ENCODE data around the gene TMEM201. TPM values are rescaled to one million over a fixed set of nuclear protein-coding genes. Genes with fewer than 3 reads are reported as not detected.

TMEM201 gene
- total and polyA plus RNA-seq, 2 of the 8 experiments (the other 6 are each of a cell fraction or from before 2014, with no cell fraction given) = 8.2 to 27.1 TPM

GRCh38 chr1:9604836-9605235 is 16.1 kb downstream of the TMEM201 start:
- Histone ChIP-seq H4K20me1 (replicated peaks in 1 of 2; ENCODE audit: control insufficient read depth in 1 of 2, insufficient read depth in 2 of 2, low read length in 2 of 2) (peaks cover 3 to 12% of the 10 kb centered on the region in 2 experiments), H2AFZ (ENCODE audit: low read length) (no peak overlapping the region), H3K18ac (ENCODE audit: extremely low read depth, low read length) (no peak overlapping the region), H3K4ac (replicated peaks; ENCODE audit: insufficient read length, low read depth, low read length) (no peak overlapping the region), H3K4me2 (ENCODE audit: insufficient read depth in 1 of 2, low read depth in 2 of 2, low read length in 2 of 2) (no peak overlapping the region), H3K4me1 (replicated peaks in 1 of 4; ENCODE audit: control insufficient read depth in 3 of 4, insufficient read depth in 4 of 4, low read length in 3 of 4) (no peaks in the 10 kb centered on the region; a peak in 1 of 7 replicates), H3K14ac (ENCODE audit: insufficient read length) (no peak overlapping the region), H3K79me1 (ENCODE audit: low read depth, low read length) (no peaks in the 10 kb centered on the region; the same call in 1 of the 2 replicates), H4K8ac (ENCODE audit: extremely low read depth, insufficient read depth, low read length) (no peak overlapping the region), H3K56ac (replicated peaks; ENCODE audit: insufficient read length, low read depth, low read length) (no peak overlapping the region), H2AK5ac (ENCODE audit: low read depth, low read length) (no peak overlapping the region), H3K27ac (ENCODE audit: low read depth, low read length) (no peak overlapping the region), H3K9ac (replicated peaks in 1 of 4; ENCODE audit: extremely low read depth in 1 of 4, low read depth in 3 of 4, low read length in 3 of 4) (no peak overlapping the region), H2BK5ac (ENCODE audit: low read depth, low read length) (no peak overlapping the region), H3K36me3 (ENCODE audit: control insufficient read depth in 2 of 4, insufficient read depth in 4 of 4, low read length in 3 of 4) (peaks cover 10 to 30% (median 16%) of the 10 kb centered on the region in 4 experiments; a peak in 7 of 8 replicates), H3K23ac (ENCODE audit: insufficient read length) (no peak overlapping the region), H4K91ac (replicated peaks; ENCODE audit: insufficient read length, low read length) (no peak overlapping the region), H3K79me2 (ENCODE audit: control insufficient read depth in 1 of 2, insufficient read depth in 2 of 2, low read length in 2 of 2) (no peaks in the 10 kb centered on the region), H2BK15ac (ENCODE audit: low read length) (no peak overlapping the region), H3K9me3 (ENCODE audit: insufficient read depth in 2 of 2, low read depth in 1 of 2, low read length in 1 of 2) (no peaks in the 10 kb centered on the region), H3K23me2 (ENCODE audit: low read depth, low read length) (no peaks in the 10 kb centered on the region), H2BK20ac (ENCODE audit: low read length) (no peak overlapping the region), H3K27me3 (replicated peaks in 1 of 4; ENCODE audit: control insufficient read depth in 3 of 4, extremely low read depth in 1 of 4, insufficient read depth in 3 of 4, low read length in 3 of 4) (no peaks in the 10 kb centered on the region), H2BK120ac (replicated peaks; ENCODE audit: low read depth, low read length) (no peak overlapping the region), H3K4me3 (ENCODE audit: extremely low read depth in 1 of 4, insufficient read depth in 2 of 4, low read depth in 3 of 4, low read length in 4 of 4) (no peak overlapping the region), H2BK12ac (ENCODE audit: low read depth, low read length) (no peak overlapping the region), H4K5ac (ENCODE audit: insufficient read length, low read depth, low read length) (no peak overlapping the region)
- FAIRE-seq (no peak), DNase-seq (ENCODE audit: low read depth in 1 of 2, low spot score in 2 of 2) (no peak)
- ChIA-PET CTCF (ENCODE audit: partially characterized antibody) (interaction anchor here (6.2 kb wide), 1 partner anchor 12 kb away, joined by 32 read pairs; no protein-coding TSS in a partner anchor), POLR2A (ENCODE audit: partially characterized antibody) (interaction anchor here (0.7 kb wide), 1 partner anchor 800 kb away, joined by 3 read pairs; no protein-coding TSS in a partner anchor)
- 95% methylated on average over 15 of the region's 15 CpGs; no CpG with 5 or more reads in 1 of the 2 experiments for WGBS, 2 experiments (ENCODE audit: extremely low coverage in 1 of 2, insufficient coverage in 1 of 2, insufficient read length in 1 of 2, insufficient replicate concordance in 2 of 2, low coverage in 1 of 2, low lambda C conversion rate in 2 of 2, missing lambda C conversion rate in 1 of 2)
- TF ChIP-seq HDAC2 (IDR thresholded peaks at IDR 0.05; ENCODE audit: borderline replicate concordance in 1 of 2, low read depth in 2 of 2, low read length in 2 of 2) (no peak), EGR1 (IDR thresholded peaks at IDR 0.05; ENCODE audit: borderline replicate concordance, low read depth, low read length) (no peak), SUZ12 (IDR thresholded peaks at IDR 0.05; ENCODE audit: low read length) (no peak), BACH1 (IDR thresholded peaks at IDR 0.05; ENCODE audit: low read length) (no peak), CEBPB (IDR thresholded peaks at IDR 0.05; ENCODE audit: low read depth, low read length) (no peak), GTF2F1 (IDR thresholded peaks at IDR 0.05; ENCODE audit: borderline replicate concordance, low read depth, low read length) (no peak), POLR2AphosphoS5 (IDR thresholded peaks at IDR 0.05; ENCODE audit: low read depth, low read length) (no peak), ZNF274 (IDR thresholded peaks at IDR 0.05; ENCODE audit: borderline replicate concordance, extremely low read depth, low read length) (no peak), CBX8 (IDR thresholded peaks at IDR 0.05; ENCODE audit: borderline replicate concordance, low read depth, low read length) (no peak), KDM1A (IDR thresholded peaks at IDR 0.05; ENCODE audit: borderline replicate concordance, low read length) (no peak), RNF2 (IDR thresholded peaks at IDR 0.05; ENCODE audit: borderline replicate concordance, low read depth, low read length, missing control alignments, poor library complexity, severe bottlenecking) (no peak), NRF1 (IDR thresholded peaks at IDR 0.05; ENCODE audit: low read depth, low read length) (no peak)
